Endothelial cell of umbilical vein (primary cell): ENCODE data around the gene PLEKHG3.

Experiments used
- EZH2 ChIP-seq: IDR thresholded peaks from 2 replicates; pipeline ENCODE4 v1.6.1; 2012; ENCODE audit warnings: borderline replicate concordance, low read depth, mild to moderate bottlenecking, moderate library complexity, low read length, inconsistent platforms; ENCODE audit not compliant: severe bottlenecking
- FOS ChIP-seq: IDR thresholded peaks from 2 replicates; pipeline ENCODE4 v1.6.1; 2011; ENCODE audit warnings: mild to moderate bottlenecking, low read length, moderate library complexity, borderline replicate concordance; ENCODE audit not compliant: insufficient read depth
- POLR2A ChIP-seq: IDR thresholded peaks from 2 replicates; pipeline ENCODE4 v1.6.1; 2012; ENCODE audit warnings: low read depth, mild to moderate bottlenecking, control low read depth, low read length
- POLR2AphosphoS5 ChIP-seq: IDR thresholded peaks from 2 replicates; pipeline ENCODE4 v1.6.1; 2012; ENCODE audit warnings: low read depth, mild to moderate bottlenecking, control low read depth, low read length, moderate library complexity; ENCODE audit not compliant: insufficient read depth
- TF ChIP-seq, protein P1 (sequence below), 2 donors: IDR thresholded peaks; 1 replicate in 1 of 2; 2 replicates in 1 of 2; pipeline ENCODE4 v1.5.1; 2011; ENCODE audit warnings: low read length in 2 of 2, mild to moderate bottlenecking in 2 of 2, moderate library complexity in 2 of 2, control low read depth in 1 of 2, inconsistent platforms in 1 of 2, low read depth in 1 of 2; ENCODE audit not compliant: insufficient read depth in 1 of 2; ENCODE audit errors: extremely low read depth in 1 of 2
- TF ChIP-seq, protein P2 (sequence below): IDR thresholded peaks from 2 replicates; pipeline ENCODE4 v1.6.1; 2011; ENCODE audit not compliant: insufficient read depth, insufficient read length

DNA sequence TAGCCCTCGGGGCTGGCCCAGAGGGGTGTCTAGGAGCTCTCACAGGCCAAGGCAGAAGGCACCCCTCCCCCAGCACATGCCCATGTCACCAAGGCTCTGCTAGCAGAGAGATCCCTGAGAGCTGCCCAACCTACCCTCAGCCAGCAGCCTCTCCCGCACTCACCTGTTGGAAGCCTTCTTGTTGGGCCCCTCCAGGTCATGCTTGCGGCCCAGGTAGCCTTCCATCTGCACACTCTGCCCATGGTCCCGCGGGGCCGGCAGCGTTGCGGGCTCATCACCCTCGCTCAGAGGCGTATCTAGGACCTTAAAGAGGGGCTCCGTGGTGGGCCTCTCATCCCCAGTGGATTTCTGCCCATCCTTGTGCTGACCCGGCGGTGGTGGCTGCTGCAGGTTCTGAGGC is 49.1 kb downstream of the PLEKHG3 start:
- TF ChIP-seq, protein P1, sequence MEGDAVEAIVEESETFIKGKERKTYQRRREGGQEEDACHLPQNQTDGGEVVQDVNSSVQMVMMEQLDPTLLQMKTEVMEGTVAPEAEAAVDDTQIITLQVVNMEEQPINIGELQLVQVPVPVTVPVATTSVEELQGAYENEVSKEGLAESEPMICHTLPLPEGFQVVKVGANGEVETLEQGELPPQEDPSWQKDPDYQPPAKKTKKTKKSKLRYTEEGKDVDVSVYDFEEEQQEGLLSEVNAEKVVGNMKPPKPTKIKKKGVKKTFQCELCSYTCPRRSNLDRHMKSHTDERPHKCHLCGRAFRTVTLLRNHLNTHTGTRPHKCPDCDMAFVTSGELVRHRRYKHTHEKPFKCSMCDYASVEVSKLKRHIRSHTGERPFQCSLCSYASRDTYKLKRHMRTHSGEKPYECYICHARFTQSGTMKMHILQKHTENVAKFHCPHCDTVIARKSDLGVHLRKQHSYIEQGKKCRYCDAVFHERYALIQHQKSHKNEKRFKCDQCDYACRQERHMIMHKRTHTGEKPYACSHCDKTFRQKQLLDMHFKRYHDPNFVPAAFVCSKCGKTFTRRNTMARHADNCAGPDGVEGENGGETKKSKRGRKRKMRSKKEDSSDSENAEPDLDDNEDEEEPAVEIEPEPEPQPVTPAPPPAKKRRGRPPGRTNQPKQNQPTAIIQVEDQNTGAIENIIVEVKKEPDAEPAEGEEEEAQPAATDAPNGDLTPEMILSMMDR (IDR thresholded peaks at IDR 0.05; ENCODE audit: extremely low read depth in 1 of 2, insufficient read depth in 1 of 2, low read depth in 1 of 2, low read length in 2 of 2): no peak
- TF ChIP-seq EZH2 (no peak), POLR2AphosphoS5 (no peak), POLR2A (no peak), FOS (no peak)
- TF ChIP-seq, protein P2, sequence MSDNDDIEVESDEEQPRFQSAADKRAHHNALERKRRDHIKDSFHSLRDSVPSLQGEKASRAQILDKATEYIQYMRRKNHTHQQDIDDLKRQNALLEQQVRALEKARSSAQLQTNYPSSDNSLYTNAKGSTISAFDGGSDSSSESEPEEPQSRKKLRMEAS: no peak
